HuH-7 (cell line): ENCODE results near the gene TRIM26.
A peak's percentile ranks its signal among the peaks of the same experiment; 100 is the strongest.
"Not testable (repeated sequence)": the region's sequence is repeated elsewhere in the genome, so short reads cannot be mapped to it uniquely, and the experiment has no call there.

ENCODE experiments used
- DNase-seq: peaks from one replicate; pipeline ENCODE4 v3.0.0; 2011; ENCODE audit warnings: low spot score

The TRIM26 gene

GRCh38 chr6:30154709-30155519 is 58.3 kb downstream of the TRIM26 start:
- no peak for DNase-seq

- no peak for DNase-seq
Observed at GRCh38 chr6:30154061-30154460, 59.1 kb downstream of the TRIM26 start.

GRCh38 chr6:30152910-30153610 is 60.1 kb downstream of the TRIM26 start:
- DNase-seq: no peak

GRCh38 chr6:30152016-30152673 is 61.1 kb downstream of the TRIM26 start:
- no peak for DNase-seq

- DNase-seq: no peak
Observed at GRCh38 chr6:30151580-30151979, 61.6 kb downstream of the TRIM26 start.

GRCh38 chr6:30150671-30151395 is 62.4 kb downstream of the TRIM26 start:
- no peak for DNase-seq

- no peak for DNase-seq
Observed at GRCh38 chr6:30149858-30150550, 63.2 kb downstream of the TRIM26 start.

- no peak for DNase-seq
Observed at GRCh38 chr6:30149234-30149633, 64.0 kb downstream of the TRIM26 start.

GRCh38 chr6:30147096-30147495 is 66.1 kb downstream of the TRIM26 start:
- no peak for DNase-seq

- no peak for DNase-seq
Observed at GRCh38 chr6:30145818-30146217, 67.4 kb downstream of the TRIM26 start.

- DNase-seq: no peak
Observed at GRCh38 chr6:30144811-30145210, 68.4 kb downstream of the TRIM26 start.

GRCh38 chr6:30143780-30144179 is 69.4 kb downstream of the TRIM26 start:
- DNase-seq: no peak

GRCh38 chr6:30142665-30143064 is 70.5 kb downstream of the TRIM26 start:
- no peak for DNase-seq

- not testable (repeated sequence) for DNase-seq
Observed at GRCh38 chr6:30140240-30140639, 73.0 kb downstream of the TRIM26 start.

- DNase-seq: no peak
Observed at GRCh38 chr6:30136570-30137286, 76.5 kb downstream of the TRIM26 start.

- DNase-seq: peak; percentile 40
Observed at GRCh38 chr6:30135757-30136156, 77.4 kb downstream of the TRIM26 start, which contains the start of gene TRIM40. Gene TRIM40 (plus strand): TSS chr6:30136140. CDS start chr6:30137037, 897 bp downstream.

GRCh38 chr6:30135147-30135546 is 78.1 kb downstream of the TRIM26 start:
- no peak for DNase-seq
